GM10847 (cell line): Measurements from ENCODE around the gene PXK.

Source experiments
- POLR2A ChIP-seq: IDR thresholded peaks from 2 replicates; pipeline ENCODE4 v1.6.1; 2011; ENCODE audit not compliant: insufficient read length; ENCODE audit errors: extremely low read depth

PXK gene

DNA sequence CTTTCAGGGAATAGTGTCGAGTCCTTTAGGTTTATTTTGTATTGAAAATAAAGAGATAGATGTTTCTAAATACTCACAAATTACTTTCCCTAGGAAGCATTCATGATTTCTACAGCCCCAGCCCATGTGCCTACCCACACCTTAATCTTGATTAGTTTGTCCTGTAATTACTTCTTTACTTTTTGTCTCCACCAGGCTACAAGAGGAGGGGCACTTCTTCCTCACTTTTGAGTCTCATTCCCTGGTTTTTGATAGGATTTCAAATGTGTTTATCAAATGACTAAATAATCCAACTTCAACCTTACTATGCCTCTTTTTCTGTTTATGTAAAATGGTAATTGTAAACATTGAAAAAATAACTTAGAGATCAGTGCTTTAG lies 1.8 kb downstream of the PXK start:
- TF ChIP-seq POLR2A, result no peak

DNA sequence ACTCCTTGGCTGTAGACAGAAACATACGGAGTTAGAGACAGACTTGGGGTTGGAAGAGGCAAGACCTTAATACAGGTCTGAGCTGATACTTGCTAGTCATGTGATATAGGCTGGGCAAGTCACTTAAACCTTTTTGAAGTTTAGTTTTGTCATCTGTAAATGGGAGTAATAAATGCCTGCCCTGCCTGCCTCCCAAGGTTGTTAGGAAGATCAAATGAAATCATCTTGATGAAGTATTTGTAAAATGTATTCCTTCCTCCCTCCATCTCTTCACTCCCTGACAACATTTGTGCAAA lies 2.9 kb downstream of the PXK start:
- TF ChIP-seq POLR2A, result no peak

DNA sequence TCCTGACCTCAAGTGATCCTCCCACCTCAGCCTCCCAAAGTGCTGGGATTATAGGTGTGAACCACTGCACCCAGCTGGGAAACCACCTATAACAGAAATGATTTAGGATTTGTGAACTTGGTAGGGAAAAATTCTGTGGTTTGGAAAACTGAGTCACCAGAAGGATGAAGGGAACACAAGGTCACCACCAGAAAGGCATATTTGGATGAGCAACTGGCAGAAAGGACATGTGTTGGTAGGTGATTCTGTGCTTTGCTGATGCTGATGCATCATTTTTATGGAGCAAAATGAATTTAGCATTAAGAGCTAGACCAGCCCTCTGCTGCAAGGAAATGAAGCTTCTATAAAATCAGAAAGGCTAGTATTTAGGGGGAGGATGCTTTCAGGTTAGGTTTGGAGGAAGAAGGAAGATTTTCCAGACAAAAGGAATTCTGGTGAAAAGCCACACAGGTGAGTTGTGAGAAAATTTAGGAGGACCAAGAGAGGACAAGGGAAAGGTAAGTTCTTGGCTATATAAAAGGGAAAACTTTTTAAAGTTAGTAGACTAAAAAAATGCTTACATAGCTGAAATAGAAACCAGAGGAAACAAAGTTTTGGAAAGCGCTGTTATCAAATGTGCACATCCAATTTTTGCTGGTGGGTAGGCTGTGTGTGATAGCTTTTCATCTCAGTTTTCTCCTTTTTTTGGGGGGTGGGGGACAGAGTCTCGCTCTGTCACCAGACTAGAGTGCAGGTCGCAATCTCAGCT lies 3.6 kb downstream of the PXK start:
- no peak for TF ChIP-seq POLR2A

DNA sequence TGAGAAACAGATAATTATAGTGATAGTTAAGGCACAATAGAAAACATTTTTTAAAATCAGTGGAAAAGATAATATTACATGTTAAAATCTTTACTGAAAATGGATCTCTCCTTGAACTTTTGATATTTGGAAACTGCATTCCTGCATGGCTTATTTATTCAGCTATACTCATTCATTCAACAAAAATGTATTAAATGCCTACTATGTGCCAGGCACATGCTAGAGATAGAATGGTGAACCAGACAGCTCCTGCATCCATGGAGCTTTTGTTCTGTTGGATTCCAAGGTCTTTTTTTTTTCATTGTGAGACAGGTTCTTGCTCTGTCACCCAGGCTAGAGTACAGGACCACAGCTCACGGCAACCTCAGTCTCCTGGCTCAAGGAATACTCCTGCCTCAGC lies 4.5 kb downstream of the PXK start:
- TF ChIP-seq POLR2A, result no peak

DNA sequence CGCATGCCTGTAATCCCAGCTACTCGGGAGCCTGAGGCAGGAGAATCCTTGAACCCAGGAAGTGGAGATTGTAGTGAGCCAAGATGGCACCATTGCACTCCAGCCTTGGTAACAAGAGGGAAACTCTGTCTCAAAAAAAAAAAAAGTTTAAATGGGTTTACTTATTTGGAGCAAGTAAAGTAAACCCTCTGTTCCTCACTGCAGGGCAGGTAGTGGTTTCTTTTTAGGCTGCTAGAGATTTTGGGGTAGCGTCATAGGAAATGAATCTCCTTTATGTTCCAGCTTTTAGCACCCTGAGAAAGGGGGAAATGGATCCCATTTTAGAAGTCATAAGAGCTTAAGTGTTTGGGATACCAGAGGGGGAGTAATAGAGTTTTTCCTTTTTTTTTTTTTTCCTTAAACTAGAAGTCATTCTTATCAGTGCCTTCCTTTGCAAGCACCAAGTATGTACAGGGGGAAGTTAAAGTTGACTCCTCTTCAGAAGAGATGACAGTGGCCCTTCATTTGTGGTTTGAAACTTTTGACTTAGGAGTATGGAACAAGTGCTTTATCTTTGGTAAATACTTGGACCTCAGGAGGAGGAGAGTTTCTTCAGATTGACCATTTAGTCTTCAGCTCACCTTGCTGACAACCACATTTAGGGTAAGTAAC lies 8.0 kb downstream of the PXK start:
- no peak for TF ChIP-seq POLR2A

DNA sequence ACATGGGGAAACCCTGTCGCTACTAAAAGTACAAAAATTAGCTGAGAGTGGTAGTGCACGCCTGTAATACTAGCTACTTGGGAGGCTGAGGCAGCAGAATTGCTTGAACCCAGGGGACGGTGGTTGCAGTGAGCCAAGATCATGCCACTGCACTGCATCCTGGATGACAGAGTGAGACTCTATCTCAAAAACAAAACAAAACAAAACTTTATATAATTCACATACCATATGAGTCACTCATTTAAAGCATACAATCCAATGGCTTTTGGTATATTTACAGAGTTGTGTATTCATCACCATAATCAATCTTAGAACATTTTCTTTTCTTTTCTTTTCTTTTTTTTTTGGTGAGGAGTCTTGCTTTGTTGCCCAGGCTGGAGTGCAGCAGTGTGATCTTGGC lies 8.7 kb downstream of the PXK start:
- TF ChIP-seq POLR2A, result no peak

DNA sequence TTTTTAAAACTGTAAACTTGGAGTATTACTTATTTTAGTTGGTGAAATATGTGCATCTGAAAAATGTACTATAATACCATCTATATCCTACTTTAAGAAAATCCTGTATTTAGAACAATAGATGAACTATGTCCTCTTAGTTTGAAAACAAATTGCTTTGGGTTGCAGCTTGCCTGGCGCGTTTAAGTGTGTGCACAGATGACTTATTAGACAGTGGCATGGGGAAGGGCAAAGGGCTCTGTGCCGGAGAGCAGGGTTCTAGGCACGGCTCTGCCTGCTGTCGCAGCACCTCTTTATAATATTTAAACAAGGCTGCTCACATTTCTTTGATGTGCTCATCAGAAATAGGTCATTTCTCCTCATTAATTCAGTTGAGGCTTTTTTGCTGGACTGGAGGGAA lies 10.0 kb downstream of the PXK start:
- no peak for TF ChIP-seq POLR2A

DNA sequence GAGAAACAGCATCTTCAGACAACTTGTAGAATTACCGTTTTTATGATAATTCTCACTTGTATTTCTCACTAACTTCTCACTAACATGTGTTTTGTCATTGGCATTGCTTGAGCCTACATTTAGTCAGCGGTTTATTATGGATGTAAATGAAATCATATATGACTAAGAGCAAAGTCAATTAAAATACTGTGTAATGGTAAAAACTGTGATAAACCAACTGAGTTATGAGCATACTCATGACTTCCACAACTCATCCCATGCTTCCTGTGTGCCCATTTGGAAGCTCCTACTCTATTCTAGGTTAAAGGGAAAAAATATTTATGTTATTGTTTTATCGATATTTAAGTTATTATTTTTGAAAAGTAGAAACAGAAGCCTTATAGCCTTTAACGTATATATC lies 12.8 kb downstream of the PXK start:
- TF ChIP-seq POLR2A, result no peak

DNA sequence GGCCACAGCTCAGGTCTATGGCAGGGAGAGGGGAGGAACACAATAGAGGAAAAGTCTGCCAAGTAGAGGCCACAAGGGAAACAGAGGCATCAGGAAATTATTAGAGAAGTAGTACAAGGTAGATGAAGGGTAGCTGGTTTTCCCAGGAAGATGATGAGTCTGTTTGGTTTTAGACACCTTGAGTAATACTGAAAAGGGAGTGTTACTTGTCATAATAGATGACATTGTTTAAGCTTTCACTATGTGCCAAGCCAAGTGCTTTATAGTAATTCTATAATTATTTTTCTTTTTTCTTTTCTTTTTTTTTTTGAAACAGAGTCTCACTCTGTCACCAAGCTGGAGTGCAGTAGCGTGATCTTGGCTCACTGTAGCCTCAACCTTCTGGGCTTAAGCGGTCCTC lies 13.7 kb downstream of the PXK start:
- TF ChIP-seq POLR2A, result no peak

DNA sequence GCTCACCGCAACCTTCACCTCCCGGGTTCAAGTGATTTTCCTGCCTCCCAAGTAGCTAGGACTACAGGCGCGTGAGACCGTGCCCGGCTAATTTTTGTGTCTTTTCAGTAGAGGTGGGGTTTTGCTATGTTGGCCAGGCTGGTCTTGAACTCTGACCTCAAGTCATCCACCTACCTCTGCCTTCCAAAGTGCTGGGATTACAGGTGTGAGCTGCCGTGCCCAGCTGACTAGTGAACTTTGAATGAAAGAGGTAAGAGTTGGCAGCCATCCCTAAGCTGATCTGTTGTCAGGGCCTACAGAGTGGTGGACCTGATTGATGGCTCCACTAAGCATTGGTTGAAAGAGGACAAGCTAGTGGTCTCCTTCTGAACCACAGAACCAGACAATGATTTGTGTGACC lies 15.3 kb downstream of the PXK start:
- TF ChIP-seq POLR2A, result no peak

DNA sequence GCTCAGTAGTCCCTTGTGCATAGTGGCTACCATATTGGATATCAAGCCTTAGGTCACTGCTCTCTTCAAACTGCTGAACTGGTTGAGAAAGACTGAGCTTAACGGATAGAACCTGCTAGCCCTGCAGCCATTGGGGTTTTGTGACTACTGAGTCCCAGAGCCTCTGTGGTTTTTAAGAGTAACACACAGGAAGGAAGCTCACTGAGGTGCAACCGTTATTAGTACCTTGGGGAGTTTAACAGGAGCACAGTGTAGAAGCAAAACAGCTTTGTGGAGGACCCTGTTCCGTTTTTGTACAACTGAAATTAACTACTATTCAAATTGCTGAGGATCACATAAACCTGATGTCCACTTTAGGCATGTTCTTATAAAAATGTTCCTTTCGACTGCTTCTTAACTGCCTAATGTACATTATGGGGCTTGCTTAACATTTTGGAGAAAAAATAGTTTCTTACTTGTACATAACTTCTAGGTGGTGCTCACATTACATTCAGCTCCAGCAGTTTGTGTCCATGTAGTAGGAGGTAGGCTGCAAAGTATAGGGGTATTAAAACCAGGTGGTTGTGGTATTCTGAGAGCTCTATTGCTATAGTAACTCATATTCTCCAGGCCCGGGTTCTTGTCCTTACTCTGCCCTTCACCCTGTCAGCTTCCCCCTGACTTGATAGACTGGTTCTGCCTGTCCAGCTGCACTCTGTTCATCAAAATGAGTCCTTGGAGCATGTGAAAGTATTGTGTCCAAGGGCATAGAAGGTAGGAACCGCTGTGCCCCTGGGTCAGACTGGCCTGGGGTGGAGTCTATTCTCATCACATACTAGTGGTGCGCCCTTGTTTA lies 17.3 kb downstream of the PXK start:
- TF ChIP-seq POLR2A, result no peak

DNA sequence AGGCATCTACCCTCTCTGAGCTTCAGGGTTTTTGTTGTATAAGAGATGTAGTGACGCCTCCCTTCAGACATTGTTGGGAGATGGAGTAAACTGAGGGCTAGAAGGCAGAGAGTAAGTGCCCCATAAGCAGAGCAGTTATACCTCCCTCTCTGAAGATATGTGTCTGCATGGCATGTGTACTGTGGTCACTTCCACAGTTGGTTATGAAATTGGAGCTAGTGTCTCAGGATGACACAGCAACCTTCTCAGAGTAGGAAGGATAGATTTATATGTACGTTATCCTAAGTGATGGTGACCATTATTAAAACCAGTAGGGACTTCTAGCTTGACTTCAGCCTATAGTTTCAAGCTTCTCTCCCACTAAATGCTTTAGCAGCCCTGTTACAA lies 17.9 kb downstream of the PXK start:
- TF ChIP-seq POLR2A, result no peak

DNA sequence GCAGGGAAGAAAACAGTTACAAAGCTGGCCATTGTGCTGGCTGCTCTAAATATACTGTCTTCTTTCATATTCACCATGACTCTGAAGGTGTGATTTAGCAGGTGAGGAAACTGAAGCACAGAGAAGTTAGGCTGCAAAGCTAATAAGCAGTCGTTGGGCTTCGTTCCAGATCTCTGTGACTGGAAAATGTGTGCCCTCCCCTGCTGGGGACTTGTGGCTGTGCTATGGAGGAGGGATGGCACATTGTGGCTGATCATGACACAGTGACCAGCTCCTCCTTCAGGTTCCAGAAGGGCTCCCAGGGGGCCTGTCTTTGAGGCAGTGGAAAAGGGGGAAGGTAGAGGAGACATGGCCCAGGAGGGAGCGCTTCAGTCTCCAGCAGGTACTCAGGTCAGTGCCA lies 19.2 kb downstream of the PXK start:
- TF ChIP-seq POLR2A, result no peak

DNA sequence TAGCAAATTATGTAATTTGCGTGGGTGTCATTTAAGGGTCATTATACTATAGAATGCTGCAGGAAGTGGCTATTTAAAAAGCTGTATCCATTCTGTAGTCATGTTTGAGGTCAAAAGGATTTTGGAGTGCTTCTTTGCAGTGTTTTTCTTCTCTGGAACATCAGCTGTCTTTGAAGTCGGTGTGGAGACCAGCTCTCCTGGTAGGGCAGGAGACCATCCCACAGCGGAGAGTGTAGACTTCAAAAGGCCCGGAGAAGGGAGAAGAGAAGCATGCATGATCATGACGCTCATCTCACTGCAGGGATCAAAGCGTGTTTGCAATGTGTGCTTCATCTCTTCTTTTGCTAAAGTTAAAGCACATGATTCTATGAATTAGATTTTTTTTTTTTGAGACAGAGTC lies 19.9 kb downstream of the PXK start:
- no peak for TF ChIP-seq POLR2A

DNA sequence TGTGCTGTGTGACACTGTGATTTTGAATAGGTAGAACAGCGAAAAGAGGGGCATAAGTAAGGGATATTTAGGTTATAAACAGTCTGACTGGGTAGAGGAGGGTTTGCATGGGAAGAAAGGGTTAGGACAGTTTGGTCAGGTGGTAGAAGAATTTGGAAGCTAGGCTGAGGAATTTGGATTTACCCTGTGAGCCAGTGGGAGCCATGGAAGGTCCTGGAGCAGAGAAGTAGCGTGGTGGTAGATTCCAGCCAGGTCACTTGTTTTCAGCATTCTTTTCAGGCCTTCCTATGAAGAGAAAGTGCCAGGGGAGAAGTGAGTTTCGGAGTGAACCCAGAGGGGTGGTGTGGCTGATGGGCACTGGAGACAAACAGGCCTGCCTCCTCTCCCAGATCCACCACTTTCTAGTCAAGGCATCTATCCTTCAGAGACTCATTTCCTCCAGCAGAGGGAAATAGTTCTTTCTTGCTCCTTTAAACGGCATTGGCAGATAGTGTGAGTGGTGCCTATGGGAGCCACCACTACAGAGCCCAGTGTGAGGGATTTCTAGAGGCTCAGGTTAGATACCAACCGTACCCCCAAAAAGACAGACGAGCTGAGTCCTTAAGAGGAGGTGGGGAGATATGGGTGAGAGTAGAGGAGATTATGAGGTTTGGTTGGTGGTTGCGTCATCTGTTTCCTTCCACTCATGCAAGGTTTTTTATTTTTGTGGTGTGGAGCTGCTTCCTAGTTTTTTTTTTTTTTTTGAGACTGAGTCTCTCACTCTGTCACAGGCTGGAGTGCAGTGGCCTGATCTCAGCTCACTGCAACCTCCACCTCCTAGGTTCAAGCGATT lies 21.2 kb downstream of the PXK start:
- no peak for TF ChIP-seq POLR2A
